DND-41 (cell line): ENCODE measurements around the gene AKAP8.

Source experiments
- ATAC-seq: fragments of 200-7000 bp; cut with Tn5 transposase; 3 replicates; pipeline ENCODE4 v1.9.1; 2021; ENCODE audit warnings: low read depth; ENCODE audit not compliant: insufficient read depth
- DNase-seq: peaks from one replicate; pipeline ENCODE4 v3.0.0-alpha.2; 2020
- H2AFZ ChIP-seq: 2 replicates; pipeline ENCODE4 v1.6.0; 2012; ENCODE audit warnings: low read depth, low read length
- H3K27ac ChIP-seq: 2 replicates; pipeline ENCODE4 v1.5.1; 2012; ENCODE audit warnings: low read length, inconsistent platforms
- H3K27me3 ChIP-seq: fragments of 200-600 bp; sonication (generic); 2 replicates; pipeline ENCODE4 v1.6.0; 2012; ENCODE audit warnings: low read length, mild to moderate bottlenecking, inconsistent platforms; ENCODE audit not compliant: insufficient read depth, poor library complexity
- H3K36me3 ChIP-seq: 2 replicates; pipeline ENCODE4 v1.5.1; 2012; ENCODE audit warnings: low read length, inconsistent platforms; ENCODE audit not compliant: insufficient read depth
- H3K4me1 ChIP-seq: 2 replicates; pipeline ENCODE4 v1.5.1; 2012; ENCODE audit warnings: mild to moderate bottlenecking, low read length; ENCODE audit not compliant: insufficient read depth
- H3K4me2 ChIP-seq: 2 replicates; pipeline ENCODE4 v1.6.0; 2012; ENCODE audit warnings: mild to moderate bottlenecking, moderate library complexity, low read length, inconsistent platforms; ENCODE audit not compliant: insufficient read depth
- H3K4me3 ChIP-seq, 2 experiments: fragments of 200-600 bp in 1 of 2; shearing (Covaris generic) in 1 of 2; 2 replicates each; pipeline ENCODE4 v1.5.1; 2012 to 2016; ENCODE audit warnings: inconsistent platforms in 2 of 2, low read length in 2 of 2, mild to moderate bottlenecking in 2 of 2, low read depth in 1 of 2, moderate library complexity in 1 of 2
- H3K79me2 ChIP-seq: 2 replicates; pipeline ENCODE4 v1.6.0; 2012; ENCODE audit warnings: low read length, inconsistent platforms; ENCODE audit not compliant: insufficient read depth
- H3K9ac ChIP-seq: 2 replicates; pipeline ENCODE4 v1.6.0; 2012; ENCODE audit warnings: low read depth, mild to moderate bottlenecking, inconsistent platforms, low read length, moderate library complexity
- H3K9me3 ChIP-seq: 2 replicates; pipeline ENCODE4 v1.5.1; 2012; ENCODE audit warnings: low read length, moderate library complexity, mild to moderate bottlenecking, inconsistent platforms; ENCODE audit not compliant: insufficient read depth, severe bottlenecking
- H4K20me1 ChIP-seq: 2 replicates; pipeline ENCODE4 v1.6.0; 2012; ENCODE audit warnings: low read length; ENCODE audit not compliant: insufficient read depth
- CTCF ChIP-seq: IDR thresholded peaks from 2 replicates; pipeline ENCODE4 v1.5.1; 2012; ENCODE audit warnings: borderline replicate concordance, low read length, moderate library complexity, mild to moderate bottlenecking; ENCODE audit not compliant: poor library complexity, severe bottlenecking; ENCODE audit errors: extremely low read depth
- EZH2 ChIP-seq: IDR thresholded peaks from 3 replicates; pipeline ENCODE4 v1.6.1; 2012; ENCODE audit warnings: borderline replicate concordance, low read depth, mild to moderate bottlenecking, moderate library complexity, low read length, inconsistent platforms; ENCODE audit not compliant: severe bottlenecking

AKAP8 gene

GRCh38 chr19:15305582-15306334 lies 73.8 kb downstream of the AKAP8 start:
- ATAC-seq, result no peak
- no peak overlapping the region for H3K27ac ChIP-seq

GRCh38 chr19:15304140-15304705 lies 75.4 kb downstream of the AKAP8 start:
- H3K9ac ChIP-seq, result no peak overlapping the region
- H3K27me3 ChIP-seq, result no peaks in the 10 kb centered on the region
- no peak overlapping the region for H3K4me2 ChIP-seq
- H4K20me1 ChIP-seq, result peaks cover 92% of the 10 kb centered on the region
- H3K36me3 ChIP-seq, result no peaks in the 10 kb centered on the region; the same call in 1 of the 2 replicates
- DNase-seq, result no peak
- no peak overlapping the region for H2AFZ ChIP-seq
- peaks cover 54% of the 10 kb centered on the region for H3K4me1 ChIP-seq
- H3K27ac ChIP-seq, result no peak overlapping the region
- H3K4me3 ChIP-seq, result no peak overlapping the region
- H3K79me2 ChIP-seq, result peaks cover 100% of the 10 kb centered on the region
- no peaks in the 10 kb centered on the region for H3K9me3 ChIP-seq
- TF ChIP-seq EZH2 (no peak), CTCF (no peak)
- peak; percentile 15; the same call in 1 of the 3 replicates for ATAC-seq

More at GRCh38 chr19:15305582-15306334, 73.8 kb downstream of the AKAP8 start:
- Histone ChIP-seq H3K36me3 (no peaks in the 10 kb centered on the region; the same call in 1 of the 2 replicates), H3K4me3 (no peak overlapping the region), H3K9me3 (no peaks in the 10 kb centered on the region), H4K20me1 (peaks cover 93% of the 10 kb centered on the region), H3K79me2 (peaks cover 100% of the 10 kb centered on the region), H3K27me3 (no peaks in the 10 kb centered on the region), H2AFZ (no peak overlapping the region), H3K4me1 (peaks cover 38% of the 10 kb centered on the region), H3K9ac (no peak overlapping the region), H3K4me2 (no peak overlapping the region)
- no peak for DNase-seq
- TF ChIP-seq EZH2 (no peak), CTCF (no peak)
